Stimulated activated CD4-positive, alpha-beta T cell treated with anti-CD3 and anti-CD28 coated beads, Interleukin-1b, Interleukin-23, amount 100 ng/mL, for 48 hours (primary cell): Measurements from ENCODE around the gene TIFAB.

Experiments
- DNase-seq: peaks from one replicate; pipeline ENCODE4 v3.0.0-alpha.2; 2020

TIFAB gene

GRCh38 chr5:135441350-135441831 is 10.8 kb downstream of the TIFAB start:
- DNase-seq: no peak

GRCh38 chr5:135440916-135441315 is 11.2 kb downstream of the TIFAB start:
- no peak for DNase-seq

GRCh38 chr5:135439231-135440205 is 12.6 kb downstream of the TIFAB start:
- no peak for DNase-seq

- DNase-seq: no peak
Measured at GRCh38 chr5:135438636-135439221, 13.4 kb downstream of the TIFAB start.

GRCh38 chr5:135437796-135438560 is 14.2 kb downstream of the TIFAB start:
- no peak for DNase-seq

- DNase-seq: no peak
Measured at GRCh38 chr5:135437422-135437795, 14.7 kb downstream of the TIFAB start.

- DNase-seq: no peak
Measured at GRCh38 chr5:135436951-135437418, 15.2 kb downstream of the TIFAB start.

- no peak for DNase-seq
Measured at GRCh38 chr5:135435467-135436330, 16.5 kb downstream of the TIFAB start.

- no peak for DNase-seq
Measured at GRCh38 chr5:135434591-135435466, 17.3 kb downstream of the TIFAB start.

GRCh38 chr5:135433681-135434426 is 18.3 kb downstream of the TIFAB start:
- DNase-seq: no peak

GRCh38 chr5:135432113-135432512 is 20.0 kb downstream of the TIFAB start:
- DNase-seq: no peak

GRCh38 chr5:135430135-135430437 is 22.1 kb downstream of the TIFAB start:
- no peak for DNase-seq

- no peak for DNase-seq
Measured at GRCh38 chr5:135429301-135430134, 22.6 kb downstream of the TIFAB start.

GRCh38 chr5:135428586-135428985 is 23.6 kb downstream of the TIFAB start:
- no peak for DNase-seq

GRCh38 chr5:135426102-135427082 is 25.8 kb downstream of the TIFAB start:
- no peak for DNase-seq

GRCh38 chr5:135425641-135426040 is 26.5 kb downstream of the TIFAB start:
- DNase-seq: no peak

GRCh38 chr5:135423846-135424168 is 28.3 kb downstream of the TIFAB start:
- no peak for DNase-seq

- DNase-seq: no peak
Measured at GRCh38 chr5:135423146-135423845, 28.9 kb downstream of the TIFAB start.
